Stimulated activated CD4-positive, alpha-beta T cell treated with anti-CD3 and anti-CD28 coated beads, TNF-alpha, amount 100 ng/mL, for 4 hours (primary cell): Measurements from ENCODE around the gene CTIF.
"Not testable (repeated sequence)": the region's sequence is repeated elsewhere in the genome, so short reads cannot be mapped to it uniquely, and the experiment has no call there.

ENCODE experiments used
- DNase-seq, 3 experiments: peaks; one replicate each; pipeline ENCODE4 v3.0.0-alpha.2; 2020; ENCODE audit warnings: low read depth in 3 of 3

CTIF gene

DNA sequence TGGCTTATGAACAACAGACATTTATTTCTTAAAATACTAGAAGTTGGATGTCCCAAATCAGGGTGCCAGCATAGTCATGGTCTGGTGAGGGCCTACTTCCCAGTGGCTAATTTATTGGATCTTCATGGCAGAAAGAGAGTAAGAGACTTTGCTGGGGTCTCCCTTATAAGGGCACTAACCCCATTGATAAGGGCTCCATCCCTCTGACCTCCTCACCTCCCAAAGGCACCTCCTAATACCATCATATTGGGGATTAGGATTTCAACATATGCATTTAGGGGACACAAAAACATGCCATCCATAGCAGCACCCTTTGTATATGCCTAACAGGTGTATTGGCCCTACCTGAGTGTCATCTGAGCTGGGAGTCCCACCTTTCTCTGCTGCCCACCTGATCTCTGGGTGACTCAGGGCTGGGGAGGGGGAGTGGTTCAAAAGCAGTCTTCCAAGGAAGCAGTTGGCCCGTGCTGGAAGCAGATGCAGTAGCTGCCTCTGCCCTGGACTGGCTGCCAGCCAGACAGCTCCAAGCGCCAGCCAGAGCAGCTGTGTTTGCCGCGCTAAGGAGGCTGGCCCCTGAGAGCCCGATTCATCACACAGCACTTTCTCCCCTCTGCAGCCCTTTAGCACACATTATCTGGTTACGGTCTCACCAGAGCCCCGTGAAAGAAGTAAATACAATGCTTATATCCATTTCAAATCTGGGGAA lies 327.4 kb downstream of the CTIF start:
- no peak for DNase-seq

DNA sequence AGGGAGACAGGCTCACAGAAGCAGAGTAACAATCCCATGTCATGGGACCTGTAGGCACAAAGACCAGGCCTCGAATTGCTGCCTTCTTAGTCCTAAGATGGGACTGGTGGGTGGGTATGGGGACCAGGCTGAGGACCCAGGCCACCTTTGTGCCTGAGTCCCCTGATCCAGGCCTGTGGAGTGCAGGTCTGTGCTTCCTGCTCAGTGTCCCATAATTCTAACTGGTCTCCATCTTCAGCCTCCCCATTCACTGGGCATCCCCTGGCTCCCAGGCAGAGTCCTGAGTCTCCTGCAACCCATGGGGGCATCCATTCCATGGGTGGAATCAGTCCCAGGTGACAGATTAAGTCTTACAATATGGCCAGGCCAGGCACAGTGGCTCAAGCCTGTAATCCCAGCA lies 328.0 kb downstream of the CTIF start:
- DNase-seq: no peak

GRCh38 chr18:48867978-48868377 lies 329.1 kb downstream of the CTIF start:
- DNase-seq: no peak

DNA sequence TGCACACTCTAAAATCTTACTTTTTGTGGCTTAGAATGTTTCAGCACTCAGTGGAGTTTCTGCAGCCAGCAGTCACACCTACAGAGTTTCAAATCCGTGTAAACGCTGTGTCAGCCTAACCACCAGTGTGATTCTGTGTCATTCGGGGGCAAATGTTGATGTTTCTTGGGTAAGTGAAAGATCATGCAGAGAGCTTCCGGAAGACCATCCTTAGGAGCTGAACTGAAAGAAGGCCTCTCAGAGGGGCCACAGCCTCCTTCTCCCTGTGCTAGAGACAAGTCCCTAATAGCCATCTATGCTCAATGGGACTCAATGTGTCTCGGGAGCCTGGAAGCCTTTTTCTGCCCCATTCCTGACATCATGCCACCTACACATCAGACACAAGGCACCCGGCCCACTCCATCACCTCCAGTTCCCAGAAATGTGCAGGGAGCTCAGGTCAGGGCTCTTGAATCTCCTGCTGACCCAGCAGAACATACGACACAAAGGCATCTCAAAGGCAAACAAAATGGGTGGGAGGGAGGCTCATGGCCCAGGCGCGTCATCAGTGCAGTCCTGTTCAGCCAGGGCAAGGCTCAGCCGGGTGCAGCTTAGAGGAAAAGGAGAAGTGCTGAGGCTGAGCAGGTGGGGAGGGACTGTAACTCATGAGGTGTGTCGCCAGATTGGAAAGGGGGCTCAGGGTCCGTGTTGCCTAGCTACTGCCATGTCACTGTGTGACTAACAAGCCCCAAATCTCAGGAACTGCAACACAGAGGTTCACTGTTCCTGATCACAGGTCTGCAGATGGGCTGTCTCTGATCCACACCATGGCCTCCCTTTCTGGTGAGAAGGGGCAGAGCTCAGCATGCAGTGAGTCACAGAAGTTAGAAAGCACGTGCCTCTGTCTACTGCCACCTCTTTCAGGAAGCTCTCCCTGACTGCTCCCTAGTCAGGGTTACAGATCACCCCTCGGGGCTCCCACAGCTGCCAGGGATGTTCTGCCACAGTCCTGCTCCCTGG lies 329.9 kb downstream of the CTIF start:
- DNase-seq: no peak

GRCh38 chr18:48869591-48869990 lies 330.8 kb downstream of the CTIF start:
- no peak for DNase-seq

DNA sequence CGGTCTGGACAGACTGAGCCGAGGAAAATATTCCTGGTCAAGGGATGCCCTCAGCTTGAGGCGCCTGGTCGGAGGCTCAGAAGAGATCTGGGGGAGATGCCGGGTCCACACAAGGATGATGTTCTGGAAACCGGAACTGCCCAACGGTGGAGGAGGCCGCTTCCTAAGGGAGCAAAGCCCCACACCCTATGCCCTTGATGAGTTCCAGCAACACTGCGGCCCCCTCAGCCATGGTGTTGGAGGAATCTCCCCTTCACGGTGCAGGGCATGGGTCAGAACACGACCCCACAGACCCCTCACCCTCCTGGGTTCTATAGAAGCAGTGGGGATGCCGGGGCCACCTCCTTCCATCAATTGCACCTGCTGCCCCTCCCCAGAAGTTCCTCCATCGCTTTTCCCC lies 332.1 kb downstream of the CTIF start:
- not testable (repeated sequence) for DNase-seq

- DNase-seq: no peak
Measured at GRCh38 chr18:48871391-48872166, 332.7 kb downstream of the CTIF start.

DNA sequence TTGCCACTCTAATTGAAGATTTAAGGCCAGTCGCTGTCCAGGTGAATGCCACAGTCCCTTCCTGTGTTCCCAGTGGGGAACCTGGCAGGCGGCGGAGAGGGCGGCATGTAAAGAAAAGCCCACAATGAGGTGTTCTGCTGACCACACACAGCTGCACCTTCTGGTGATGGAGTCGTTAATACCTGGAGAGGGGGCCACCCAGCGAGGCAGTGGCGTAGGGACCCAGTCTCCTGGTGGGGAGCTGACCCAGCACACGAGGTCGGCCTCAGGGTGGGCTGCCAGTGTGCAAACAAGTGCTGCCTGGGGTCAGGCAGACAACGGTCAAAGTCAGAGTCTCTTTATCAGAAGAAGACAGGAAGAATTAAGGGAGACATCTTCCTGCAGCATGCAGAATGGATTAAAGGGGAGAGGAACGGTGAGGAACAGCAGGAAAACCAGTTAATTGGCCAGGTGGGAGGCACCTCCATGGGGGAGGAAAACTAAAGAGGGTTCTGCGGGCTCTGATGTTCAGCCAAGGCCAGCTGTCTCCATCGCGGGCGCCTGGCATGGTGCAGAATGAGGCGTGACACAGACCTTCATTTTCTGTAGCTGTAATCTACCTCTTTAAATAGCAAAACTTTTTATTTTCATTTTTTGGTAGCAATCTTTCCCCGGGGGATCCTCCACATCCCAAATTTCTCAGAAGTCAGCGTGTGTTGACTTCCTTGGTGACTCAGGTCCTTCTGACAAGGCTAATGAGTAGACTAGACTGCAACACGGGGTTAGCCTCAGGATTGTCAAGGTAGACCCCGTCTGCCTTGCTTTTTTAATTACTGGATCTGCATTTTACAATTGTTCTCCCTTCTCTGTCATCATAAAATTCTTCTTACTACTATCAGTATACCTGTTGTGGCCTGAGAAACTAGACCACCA lies 333.7 kb downstream of the CTIF start:
- no peak for DNase-seq

DNA sequence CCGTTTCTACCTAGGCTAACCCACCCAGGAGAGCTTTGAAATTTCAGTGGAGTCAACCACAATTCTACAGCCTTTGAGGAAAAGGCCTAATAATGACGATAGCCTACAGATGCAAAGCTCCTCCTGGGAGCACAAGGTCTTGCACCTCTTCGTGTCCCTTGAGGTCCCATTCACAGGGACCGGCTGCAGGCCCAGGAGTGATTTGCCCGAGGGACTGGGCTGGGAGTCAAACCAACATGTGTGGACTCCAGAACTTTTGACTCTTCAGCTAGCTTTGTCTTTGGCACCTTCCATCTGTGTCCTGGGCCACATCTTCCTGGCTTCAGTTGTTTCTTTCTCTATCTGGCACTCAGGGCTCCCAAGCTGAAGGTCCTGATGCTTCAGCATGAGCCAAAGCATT lies 335.4 kb downstream of the CTIF start:
- no peak for DNase-seq

DNA sequence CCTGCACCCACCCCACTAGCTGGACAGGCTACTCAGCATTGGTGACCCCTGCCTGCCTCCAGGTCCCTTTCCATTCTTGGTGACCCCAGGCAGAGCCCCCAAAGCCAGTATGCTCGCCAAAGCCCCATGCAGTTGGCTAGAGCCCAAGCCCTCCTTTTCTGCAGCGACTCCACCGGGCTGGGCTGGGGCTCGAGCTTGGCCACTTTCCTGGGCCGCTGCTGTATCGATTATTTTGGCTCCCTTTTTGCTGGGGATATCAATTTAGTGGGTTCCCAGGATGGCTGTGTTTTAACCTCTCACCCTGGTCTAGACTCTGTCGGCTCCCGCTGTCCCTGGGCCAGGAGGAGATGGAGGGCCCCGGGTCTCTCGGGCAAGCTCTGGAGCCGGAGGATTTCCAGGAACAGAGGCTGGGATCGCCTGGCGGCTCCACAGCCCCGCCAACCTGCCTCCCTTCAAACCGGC lies 335.9 kb downstream of the CTIF start:
- DNase-seq: no peak

DNA sequence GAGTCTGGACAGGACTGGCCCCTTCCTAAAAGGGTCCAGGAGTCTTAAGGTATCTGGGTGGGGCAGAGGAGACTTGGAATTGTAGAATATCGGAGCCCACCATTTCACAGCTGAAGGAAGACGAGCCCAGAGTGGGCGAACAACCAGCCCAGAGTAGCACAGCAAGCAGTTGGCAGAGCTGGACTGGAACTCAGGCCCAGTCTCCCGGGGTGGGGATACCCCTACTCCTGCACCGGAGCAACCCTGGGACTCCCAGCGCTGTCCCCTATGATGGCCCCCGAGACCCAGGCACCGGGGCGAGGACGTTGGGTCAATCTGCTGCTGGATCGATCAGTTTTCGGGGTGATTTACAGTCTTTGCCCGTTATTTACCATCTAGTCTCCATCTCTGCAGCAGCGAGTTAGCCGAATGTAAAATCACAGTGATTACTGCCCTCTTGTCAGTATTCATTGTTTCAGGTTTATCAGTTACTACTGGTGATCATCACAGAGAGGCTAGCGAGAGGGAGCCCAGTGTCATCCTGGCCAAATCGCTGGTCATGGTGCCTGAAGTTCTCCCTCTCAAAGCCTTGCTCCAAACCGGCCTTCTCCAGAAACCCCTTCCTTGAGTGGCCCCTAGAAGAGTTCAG lies 336.6 kb downstream of the CTIF start:
- DNase-seq: no peak

DNA sequence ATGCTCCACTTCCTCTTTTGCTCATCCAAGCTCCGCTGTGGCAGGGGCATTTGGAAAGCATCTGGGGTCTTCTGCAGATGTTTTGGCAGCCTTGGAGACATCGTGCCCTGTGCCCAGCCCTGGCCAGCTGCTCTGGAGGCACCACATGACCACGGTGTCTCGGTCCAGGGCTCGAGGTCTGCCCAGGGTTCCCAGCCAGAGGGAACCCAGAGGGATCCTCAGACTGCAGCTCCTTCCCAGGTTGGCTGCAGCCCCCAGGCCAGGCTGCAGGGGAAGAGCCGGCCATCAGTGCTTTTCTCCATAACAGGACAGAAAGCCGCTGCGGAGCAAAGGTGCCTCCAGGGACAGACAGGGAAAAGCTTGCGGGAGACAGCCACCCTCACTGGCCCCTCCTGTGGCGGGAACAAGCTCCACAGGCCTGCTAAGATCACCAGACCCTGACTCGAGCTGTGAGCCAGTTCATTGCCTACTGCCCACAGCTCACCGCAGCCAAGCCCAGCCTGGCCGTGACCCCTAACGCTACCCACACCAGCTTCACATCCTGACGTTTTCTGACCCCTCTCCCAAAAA lies 337.2 kb downstream of the CTIF start:
- DNase-seq: no peak

DNA sequence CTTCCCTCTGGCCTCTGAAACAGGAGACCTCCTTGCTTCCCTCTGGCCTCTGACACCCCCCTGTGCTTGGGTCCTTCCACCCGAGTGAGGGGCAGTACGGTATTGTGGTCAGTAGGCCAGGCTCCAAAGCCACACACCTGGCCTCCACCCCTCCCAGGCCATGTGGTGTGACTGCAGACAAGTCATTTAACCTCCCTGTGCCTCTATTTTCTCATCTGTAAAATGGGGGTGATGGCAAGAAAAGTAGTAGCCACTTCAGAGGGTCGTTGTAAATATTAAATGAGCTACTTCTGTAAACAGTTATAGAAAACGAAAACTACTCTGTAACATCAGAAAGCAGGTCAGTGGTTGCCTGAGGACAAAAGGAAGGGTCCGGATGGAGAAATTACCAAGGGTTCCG lies 337.8 kb downstream of the CTIF start:
- DNase-seq: no peak

- DNase-seq: no peak
Measured at GRCh38 chr18:48877941-48878340, 339.1 kb downstream of the CTIF start.

DNA sequence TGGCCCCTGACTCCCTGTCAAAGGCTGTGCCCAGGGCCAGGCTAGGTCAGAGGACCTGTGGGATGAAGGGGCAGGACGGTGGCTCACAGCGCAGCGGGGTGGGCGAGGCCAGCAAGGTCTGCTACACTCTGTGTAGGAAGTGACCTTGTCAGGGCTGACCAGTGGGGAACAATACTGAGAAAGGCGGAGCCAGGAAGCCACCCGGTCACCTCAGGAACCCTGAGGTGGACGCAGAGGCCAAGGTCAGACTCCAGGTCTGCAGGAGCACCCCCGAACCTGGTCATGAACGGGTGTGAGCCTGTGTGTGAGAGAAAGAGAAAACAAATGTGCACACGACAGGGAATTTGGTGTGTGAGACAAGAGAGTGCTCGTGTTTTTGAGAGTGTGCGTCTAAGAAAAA lies 339.6 kb downstream of the CTIF start:
- no peak for DNase-seq

DNA sequence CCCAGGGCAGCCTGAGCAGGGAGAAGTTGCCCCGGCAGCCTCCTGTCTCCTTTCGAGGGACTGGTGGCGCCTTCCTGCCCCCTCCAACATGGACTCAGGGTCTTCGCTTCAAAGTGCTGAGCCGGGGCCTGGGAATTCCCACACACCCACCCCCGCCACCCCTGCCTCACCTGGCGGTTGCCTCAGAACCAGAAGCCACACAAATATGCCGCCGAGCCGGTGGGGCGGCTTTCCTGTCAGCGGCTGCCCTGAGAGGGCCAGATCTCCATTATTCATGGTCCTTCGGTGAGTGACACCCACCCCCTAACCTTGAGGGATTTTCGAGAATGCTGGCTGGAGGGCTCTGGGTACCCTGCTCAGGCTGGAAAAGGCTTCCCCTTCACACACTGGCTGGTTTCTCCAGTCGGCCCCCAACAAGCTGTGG lies 340.2 kb downstream of the CTIF start:
- no peak for DNase-seq

DNA sequence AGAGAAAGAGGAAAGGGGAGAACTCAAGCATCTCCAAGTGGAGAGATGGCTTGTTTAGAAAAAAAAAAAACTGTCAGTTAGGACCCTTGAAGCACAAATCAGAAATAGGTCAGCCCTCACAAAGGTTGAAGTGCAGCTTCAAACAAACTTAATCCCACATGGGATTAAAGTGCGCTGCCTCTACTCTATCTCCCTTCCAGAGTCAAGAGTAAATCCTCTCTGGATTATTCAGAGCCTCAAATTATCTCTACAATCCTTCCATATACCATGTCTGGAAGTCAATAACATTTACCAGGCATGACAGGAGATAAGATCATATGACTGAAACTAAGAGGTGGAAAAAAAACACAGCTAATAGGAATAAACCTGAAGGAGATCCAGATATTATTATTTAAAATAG lies 342.1 kb downstream of the CTIF start:
- DNase-seq: no peak

DNA sequence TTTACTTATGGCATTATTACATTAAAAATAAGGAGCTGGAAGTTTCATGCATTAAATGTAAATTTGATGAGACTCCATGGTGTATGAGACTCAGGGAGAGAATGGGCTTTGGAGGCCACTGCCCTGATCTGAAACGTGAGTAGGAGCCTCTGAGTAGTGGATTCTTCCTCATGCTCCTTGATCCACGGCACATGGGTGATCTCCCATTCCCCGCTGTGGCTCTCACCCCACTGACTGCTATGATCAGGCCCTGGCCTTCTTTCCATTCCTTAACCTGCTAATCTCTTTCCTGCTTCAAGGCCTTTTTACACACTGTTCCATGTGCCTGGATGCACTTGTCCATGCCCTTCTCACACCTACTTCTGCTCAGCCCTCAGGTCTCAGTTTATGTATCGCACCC lies 343.5 kb downstream of the CTIF start:
- DNase-seq: no peak

- no peak for DNase-seq
Measured at GRCh38 chr18:48884306-48884705, 345.5 kb downstream of the CTIF start.

DNA sequence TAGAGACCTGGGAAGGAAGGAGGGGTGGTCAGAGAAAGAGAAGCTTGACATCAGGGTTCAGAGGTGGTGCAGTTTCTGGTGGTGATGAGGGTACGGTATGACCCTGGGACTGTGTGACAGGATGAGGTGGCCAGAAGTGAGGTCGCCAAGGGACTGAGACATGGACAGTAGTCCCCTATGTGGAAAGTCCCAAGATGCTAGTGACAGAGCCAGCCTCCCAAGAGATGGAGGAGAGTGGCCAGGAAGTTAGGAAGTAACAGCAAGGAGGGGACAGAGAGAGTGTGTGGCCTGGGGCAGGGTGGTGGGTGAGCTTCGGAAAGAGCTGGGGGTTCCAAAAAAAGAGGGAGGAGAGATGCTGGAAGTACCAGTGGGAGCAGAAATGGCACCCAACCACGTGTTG lies 345.9 kb downstream of the CTIF start:
- no peak for DNase-seq
